ENCODE measurements around the gene SIX1. TPM values are rescaled to one million over a fixed set of nuclear protein-coding genes. Genes with fewer than 3 reads are reported as not detected.

The SIX1 gene
- 0.41 TPM for total RNA-seq

DNA sequence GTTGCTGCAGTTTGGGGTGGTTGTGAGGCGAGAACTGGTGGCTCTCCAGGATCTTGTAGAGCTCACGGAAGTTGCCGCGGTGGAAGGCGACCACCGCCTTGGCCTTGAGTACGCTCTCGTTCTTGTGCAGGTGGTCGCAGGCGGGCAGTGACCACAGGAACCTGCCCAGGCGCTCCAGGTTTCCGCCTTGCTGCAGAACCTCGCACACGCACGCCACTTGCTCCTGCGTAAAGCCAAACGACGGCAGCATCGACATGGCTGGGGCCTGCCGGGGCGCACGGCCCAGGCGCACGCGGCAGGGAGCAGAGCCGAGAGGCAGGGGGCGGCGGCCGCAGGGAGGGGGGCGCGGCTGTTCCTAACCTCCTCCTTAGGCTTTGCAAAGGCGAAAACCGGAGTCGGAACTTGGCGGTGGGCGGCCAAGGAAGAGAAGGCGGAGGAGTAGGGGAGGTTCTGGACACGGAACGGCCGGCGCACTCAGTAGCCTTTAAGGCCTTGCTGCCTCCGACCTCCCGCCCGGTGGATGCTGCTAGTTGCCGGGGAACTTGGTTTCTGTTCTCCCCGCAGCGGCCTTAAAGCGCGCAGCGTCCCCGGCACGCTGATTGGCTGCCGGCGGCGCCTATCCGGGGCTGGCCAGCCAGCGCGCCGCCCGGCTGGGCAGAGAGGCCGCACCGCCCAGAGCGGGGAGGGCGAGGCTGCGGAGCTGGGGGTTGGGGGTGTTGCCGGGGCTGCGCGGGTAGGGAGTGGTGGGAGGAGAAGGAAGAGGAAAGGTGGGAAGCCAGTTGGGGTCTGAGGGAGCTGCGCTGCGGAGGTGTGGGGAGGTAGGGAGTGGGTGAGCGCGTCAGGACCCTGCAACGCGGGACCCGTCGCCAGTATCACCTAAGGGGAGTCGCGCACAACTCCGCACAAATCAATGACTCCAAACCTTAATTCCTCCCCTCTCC, at the start of gene SIX1:
Gene SIX1, minus strand, starts transcription at position 544 of the 941 bp plus-strand sequence. Its CDS starts 288 bp downstream, at position 256.
- peak; percentile 74 to 78 for DNase-seq (ENCODE audit: low spot score in 2 of 2)
- no peak for FAIRE-seq

DNA sequence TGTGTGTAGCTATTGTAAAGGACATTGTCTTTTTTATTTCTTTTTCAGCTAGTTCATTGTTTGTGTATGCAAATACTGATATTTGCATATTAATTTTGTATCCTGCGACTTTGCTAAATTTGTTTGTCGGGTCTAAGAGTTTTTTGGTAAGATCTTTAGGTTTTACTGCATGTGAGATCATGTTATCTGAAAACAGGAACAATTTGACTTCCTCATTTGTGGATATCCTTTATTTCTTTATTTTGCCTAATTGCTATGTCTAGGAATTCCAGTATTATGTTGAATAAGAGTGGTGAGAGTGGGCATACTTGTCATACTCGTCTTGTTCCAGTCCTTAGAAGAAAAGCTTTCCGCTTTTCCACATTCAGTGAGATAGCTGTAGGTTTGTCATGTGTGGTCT, 46.0 kb upstream of the SIX1 start:
- DNase-seq (ENCODE audit: low spot score in 2 of 2) (no peak), FAIRE-seq (no peak)

- FAIRE-seq (no peak), DNase-seq (ENCODE audit: low spot score in 2 of 2) (no peak)
Measured at GRCh38 chr14:60691383-60692113, 42.3 kb upstream of the SIX1 start.

DNA sequence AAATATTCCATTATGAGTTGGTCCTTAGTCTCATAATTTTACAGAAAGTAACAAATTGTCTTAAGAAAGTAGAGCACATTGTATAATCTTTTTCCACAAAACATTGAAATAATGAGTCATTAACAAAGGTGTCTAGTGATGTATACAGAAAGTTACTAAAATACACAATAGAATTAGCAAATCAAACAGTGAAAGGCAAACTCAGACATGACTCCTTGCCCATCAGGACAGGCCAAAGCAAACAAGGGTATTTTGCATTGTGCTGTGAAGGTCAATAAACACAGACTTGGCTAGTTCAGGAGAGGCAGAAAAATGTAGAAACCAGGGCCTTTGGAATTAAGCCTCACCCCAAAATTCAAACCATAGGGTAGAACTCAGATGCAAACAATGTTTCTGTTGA, 37.6 kb upstream of the SIX1 start:
- no peak for FAIRE-seq
- DNase-seq (ENCODE audit: low spot score in 2 of 2) = no peak

DNA sequence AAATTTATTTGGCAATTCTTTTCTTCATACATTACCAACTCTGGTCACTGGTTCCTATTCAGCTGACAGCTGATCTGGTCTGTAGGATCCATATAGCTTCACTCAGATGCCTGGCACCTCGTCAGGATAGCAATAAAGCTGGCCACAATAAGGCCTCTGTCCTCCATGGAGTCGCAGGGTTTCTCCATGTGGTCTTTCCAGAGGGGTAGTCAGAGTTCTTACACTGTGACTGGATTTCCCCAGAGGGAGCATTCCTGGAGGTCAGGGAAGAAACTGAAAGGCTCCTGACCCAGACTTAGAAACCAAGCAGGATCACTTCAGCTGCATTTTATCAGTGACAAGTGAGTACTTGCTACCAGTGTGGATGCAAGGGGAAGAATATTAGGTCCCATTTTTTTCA, 34.9 kb upstream of the SIX1 start:
- FAIRE-seq (no peak), DNase-seq (ENCODE audit: low spot score in 2 of 2) (no peak)

- FAIRE-seq (no peak), DNase-seq (ENCODE audit: low spot score in 2 of 2) (no peak)
Measured at GRCh38 chr14:60681271-60681670, 32.0 kb upstream of the SIX1 start.

GRCh38 chr14:60680511-60680910, 31.2 kb upstream of the SIX1 start:
- no peak for DNase-seq (ENCODE audit: low spot score in 2 of 2)
- no peak for FAIRE-seq

DNA sequence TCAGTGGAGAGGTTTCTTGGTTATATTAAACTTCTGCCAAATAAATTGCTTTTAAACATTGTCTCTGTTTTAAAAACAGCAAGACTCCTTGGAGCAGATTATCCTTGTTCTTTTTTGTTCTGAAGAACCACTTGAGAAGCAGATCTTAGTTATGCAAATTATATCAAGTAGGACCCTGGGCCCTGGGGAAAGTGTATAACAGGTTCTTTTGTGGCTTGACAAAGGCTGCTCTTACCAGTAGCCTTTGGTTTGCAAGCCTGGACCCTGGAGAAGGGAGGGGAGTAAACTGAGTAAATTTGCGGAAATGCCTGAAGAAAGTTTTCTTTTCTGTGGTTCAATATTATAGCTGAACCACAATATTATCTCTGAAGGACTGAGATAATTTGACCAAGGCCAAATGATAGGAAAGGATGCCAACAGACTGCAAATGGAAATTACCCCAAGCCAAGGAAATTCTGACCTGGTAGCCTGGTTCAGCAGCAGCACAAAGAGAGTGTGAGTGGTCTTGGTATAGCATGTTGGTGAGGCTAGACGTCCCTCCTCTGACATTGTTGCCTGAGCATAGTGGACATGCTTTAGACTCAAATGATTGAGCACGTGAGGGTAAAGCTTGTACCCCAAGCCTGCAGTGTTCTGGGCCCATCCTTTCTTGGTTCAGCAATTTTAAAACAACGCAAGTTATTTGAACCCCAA, 30.4 kb upstream of the SIX1 start:
- DNase-seq (ENCODE audit: low spot score in 2 of 2) (no peak), FAIRE-seq (no peak)

GRCh38 chr14:60677701-60678100, 28.4 kb upstream of the SIX1 start:
- DNase-seq (ENCODE audit: low spot score in 2 of 2) = no peak
- no peak for FAIRE-seq

- DNase-seq (ENCODE audit: low spot score in 2 of 2) (no peak), FAIRE-seq (no peak)
Measured at GRCh38 chr14:60670989-60671388, 21.7 kb upstream of the SIX1 start.

- FAIRE-seq (no peak), DNase-seq (ENCODE audit: low spot score in 2 of 2) (no peak)
Measured at GRCh38 chr14:60668431-60669112, 19.3 kb upstream of the SIX1 start.

DNA sequence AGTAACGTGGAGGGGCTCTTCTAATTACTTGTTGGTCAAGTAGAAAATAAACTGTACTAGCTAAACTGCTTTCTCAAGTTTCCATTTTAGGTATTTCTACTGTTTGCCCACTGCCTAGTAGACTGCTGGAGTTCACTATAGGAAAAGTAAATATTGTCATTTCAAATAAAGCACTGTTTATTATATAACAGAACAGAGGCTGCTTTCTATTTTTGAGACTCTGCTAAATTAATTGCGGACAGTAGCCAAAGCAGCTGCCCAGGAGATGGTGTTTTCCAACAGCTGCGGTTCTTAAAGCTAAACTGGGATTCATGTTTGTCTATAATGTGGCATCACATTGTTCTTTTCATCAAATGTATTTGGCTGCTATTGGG, 15.9 kb upstream of the SIX1 start:
- DNase-seq (ENCODE audit: low spot score in 2 of 2) (no peak), FAIRE-seq (no peak)

DNA sequence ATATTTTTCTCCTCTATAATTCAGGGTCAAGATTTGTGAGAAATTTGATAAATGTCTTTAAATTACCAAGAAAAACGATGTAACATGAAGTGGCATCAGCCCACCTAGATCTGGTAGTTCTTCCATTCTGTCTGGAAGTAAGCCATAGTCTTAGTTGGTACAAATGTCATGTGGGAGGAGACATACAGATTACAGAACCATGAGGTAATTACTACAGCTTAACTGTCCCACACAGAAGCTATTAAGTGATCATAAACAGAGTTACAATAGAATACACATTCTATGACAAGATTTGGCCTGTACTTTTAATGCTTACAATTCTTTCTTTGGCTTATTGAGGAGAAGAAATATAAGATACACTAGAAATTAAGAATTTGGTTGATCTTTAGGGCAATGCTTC, 13.7 kb upstream of the SIX1 start:
- DNase-seq (ENCODE audit: low spot score in 2 of 2) (no peak), FAIRE-seq (no peak)

DNA sequence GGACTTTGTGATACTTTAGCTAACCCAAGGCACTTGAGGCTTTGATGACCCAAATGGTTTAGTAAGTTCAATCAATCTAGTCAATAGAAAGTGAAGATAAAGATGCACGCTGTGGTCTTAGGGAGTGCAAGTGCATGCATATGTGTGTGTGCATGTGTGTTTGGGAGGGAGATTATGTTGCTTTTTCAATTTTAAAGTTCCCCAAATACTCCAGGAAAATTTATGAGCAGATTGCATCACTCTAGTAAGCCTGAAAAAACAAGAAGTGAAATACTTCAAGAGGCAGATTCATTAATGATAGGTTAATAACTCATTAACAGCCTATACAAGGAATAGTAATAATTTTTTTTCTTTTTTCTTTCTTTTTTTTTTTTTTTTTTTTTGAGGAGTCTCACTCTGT, 12.4 kb upstream of the SIX1 start:
- DNase-seq (ENCODE audit: low spot score in 2 of 2) = no peak
- FAIRE-seq = no peak

- DNase-seq (ENCODE audit: low spot score in 2 of 2) (no peak), FAIRE-seq (no peak)
Measured at GRCh38 chr14:60658909-60659585, 9.8 kb upstream of the SIX1 start.

GRCh38 chr14:60658211-60658690, 9.0 kb upstream of the SIX1 start:
- no peak for FAIRE-seq
- DNase-seq (ENCODE audit: low spot score in 2 of 2) = no peak

GRCh38 chr14:60657456-60658210, 8.4 kb upstream of the SIX1 start:
- no peak for FAIRE-seq
- no peak for DNase-seq (ENCODE audit: low spot score in 2 of 2)

- FAIRE-seq = no peak
- peak in 1 of 2 donors; percentile 46 for DNase-seq (ENCODE audit: low spot score in 2 of 2)
Measured at GRCh38 chr14:60656686-60657455, 7.6 kb upstream of the SIX1 start.

All from frontal cortex (tissue), 4 donors.